GM12873 (cell line): ENCODE measurements around the gene NOC4L.

Experiments
- TF ChIP-seq, protein P1 (sequence below): IDR thresholded peaks from 2 replicates; pipeline ENCODE4 v1.5.1; 2012; ENCODE audit warnings: low read depth, mild to moderate bottlenecking, moderate library complexity, low read length, control low read depth; ENCODE audit not compliant: insufficient read depth; ENCODE audit errors: missing control alignments

The NOC4L gene

DNA sequence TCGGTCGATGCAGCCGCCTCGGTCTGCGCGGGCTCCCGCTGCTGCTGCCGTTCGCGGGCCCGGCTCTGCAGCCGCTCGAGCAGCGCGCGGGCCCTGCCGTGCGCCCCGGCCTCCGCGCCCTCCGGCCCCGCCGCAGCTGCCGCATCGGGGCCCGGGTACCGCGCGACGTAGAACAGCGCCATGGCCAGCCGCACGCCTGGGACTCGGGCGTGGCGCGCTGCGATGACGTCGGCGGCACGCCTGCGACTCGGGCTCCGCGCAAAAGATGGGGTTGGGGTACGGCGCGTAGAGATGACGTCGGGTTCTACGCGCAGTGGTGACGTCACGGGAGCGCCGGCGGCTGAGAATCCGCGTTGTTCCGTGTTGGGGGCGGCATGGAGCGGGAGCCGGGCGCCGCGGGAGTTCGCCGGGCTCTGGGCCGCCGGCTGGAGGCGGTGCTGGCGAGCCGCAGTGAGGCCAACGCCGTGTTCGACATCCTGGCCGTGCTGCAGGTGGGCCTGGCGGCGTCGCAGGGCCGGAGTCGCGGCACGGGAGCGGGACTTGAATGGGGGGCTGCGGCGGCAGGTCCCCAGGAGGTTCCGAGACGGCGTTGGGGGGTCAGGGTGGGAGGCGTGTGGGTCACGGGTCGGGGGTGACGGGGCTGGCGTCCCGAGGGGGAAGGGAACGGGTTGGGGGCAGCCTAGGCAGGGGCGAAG is at the start of gene NOC4L, which contains the start of gene DDX51:
Gene NOC4L (plus strand): TSS at position 343 of the 695 bp plus-strand sequence. CDS start 32 bp downstream, at position 375.
Gene DDX51 (minus strand): TSS at position 205 of the 695 bp plus-strand sequence. CDS start 23 bp downstream, at position 182.
- TF ChIP-seq, protein P1, sequence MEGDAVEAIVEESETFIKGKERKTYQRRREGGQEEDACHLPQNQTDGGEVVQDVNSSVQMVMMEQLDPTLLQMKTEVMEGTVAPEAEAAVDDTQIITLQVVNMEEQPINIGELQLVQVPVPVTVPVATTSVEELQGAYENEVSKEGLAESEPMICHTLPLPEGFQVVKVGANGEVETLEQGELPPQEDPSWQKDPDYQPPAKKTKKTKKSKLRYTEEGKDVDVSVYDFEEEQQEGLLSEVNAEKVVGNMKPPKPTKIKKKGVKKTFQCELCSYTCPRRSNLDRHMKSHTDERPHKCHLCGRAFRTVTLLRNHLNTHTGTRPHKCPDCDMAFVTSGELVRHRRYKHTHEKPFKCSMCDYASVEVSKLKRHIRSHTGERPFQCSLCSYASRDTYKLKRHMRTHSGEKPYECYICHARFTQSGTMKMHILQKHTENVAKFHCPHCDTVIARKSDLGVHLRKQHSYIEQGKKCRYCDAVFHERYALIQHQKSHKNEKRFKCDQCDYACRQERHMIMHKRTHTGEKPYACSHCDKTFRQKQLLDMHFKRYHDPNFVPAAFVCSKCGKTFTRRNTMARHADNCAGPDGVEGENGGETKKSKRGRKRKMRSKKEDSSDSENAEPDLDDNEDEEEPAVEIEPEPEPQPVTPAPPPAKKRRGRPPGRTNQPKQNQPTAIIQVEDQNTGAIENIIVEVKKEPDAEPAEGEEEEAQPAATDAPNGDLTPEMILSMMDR, result peak; percentile 2

DNA sequence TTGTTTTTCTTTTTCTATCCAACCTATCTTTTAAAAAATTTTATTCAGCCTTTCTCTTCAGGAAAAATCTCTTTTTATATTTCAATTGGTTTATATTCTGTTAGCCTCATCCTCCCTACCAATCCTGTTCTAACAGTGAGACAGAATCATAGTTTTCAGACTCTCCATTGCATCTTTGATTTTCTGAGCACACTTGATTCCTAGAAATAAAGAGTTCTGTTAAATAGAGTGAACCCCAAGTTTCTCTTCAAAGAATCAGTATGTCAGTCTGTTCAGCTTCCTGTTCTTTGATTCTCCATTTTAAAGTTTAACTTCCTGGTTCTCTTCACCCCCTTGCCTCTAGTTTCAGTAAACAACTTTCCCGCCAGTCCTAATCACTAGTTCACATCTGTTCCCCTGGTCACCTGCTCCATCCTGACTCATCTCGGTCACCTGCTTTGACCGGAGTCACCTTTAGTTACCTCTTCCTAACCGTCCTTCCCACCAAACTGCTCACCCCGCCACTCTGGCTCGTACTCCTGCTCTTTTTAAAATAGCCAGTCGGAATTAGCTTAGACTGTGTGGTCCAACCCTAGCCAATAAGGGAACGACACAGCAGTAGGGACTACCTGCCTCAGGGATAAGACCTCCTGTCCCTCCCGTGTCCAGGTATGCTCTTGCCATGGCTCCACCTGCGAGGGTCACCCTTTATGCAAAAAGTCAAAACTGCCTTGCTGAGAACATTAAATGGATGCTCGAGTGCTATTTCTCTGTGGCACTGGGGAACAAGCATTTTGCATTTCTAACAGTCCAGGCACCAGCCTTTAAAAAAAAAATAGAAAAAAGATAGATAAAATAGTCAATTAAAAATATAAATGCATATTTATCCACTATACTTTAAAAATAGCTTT is 48.5 kb upstream of the NOC4L start:
- TF ChIP-seq, protein P1, result no peak

DNA sequence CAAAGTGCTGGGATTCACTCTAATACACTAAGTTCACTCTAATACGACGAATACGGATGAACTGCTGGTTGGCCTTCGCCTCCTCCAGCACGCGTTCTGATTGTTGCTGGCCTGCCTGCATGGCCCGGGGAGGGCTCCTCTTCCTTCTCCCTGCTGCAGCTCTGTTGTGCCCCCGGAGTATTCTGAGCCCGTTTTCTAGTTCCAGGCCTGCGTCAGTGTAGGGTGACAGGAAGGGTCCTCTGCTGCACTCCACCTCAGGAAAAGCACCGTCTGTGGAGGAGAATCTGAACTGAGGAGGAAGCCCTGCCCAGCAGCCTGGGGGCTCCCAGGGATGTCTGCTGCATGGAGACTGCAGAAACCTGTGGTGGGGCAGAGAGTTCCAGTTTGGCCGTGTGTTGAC is 44.5 kb upstream of the NOC4L start:
- TF ChIP-seq, protein P1, result no peak

DNA sequence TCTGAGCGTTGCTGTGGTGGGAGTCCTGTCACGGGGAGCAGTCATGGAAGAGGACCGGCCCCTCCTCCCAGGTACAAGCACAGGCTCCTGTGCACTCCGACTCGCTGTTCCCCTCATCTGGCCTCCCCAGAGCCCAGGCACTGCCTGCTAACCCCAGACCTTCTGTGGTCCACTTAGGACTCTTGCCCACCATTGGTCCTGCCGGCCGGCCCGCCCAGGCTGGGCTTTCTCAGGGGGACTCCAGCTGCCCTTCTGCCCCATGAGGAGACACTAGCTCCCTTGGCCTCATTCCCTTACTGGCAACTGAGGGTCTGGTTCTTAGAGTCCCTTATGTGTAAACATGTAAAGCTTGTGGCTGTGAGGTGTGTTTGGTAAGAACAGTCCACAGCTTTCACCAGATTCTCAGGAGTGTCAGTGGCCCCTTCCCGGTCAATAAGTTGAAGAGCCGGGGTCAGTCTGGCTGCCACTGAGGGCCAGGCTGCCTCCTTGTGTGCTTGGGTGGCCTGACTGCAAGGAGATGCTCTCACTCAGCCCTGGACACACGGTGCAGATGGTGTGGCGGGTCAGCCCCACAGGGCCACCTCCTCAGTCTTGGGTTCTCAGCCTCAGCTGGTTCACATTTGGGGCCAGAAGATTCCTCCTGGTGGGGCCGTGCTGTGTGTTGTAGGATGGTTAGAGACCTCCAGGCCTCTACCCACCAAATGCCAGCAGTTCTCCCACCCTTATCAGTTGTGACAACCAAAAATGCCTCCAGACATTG is 43.8 kb upstream of the NOC4L start:
- TF ChIP-seq, protein P1, result no peak

DNA sequence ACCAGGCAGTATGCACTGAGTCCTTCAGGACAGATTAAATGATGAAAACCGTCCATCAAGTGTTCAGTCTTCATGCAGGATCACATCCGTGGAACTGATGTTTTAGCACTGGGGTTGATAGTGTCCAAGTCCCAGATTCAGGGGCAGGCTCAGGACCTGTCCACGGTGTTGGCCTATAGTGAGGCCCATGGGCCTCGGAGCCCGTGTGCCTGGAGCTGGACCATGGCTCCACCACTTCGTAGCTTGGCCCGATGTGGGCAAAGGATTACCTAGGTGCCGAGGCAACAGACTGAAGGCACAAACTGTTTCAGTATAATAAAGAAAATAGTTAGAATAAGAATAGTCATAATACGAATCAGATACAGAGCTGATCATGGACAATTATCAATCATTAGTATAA is 42.0 kb upstream of the NOC4L start:
- TF ChIP-seq, protein P1, result no peak

DNA sequence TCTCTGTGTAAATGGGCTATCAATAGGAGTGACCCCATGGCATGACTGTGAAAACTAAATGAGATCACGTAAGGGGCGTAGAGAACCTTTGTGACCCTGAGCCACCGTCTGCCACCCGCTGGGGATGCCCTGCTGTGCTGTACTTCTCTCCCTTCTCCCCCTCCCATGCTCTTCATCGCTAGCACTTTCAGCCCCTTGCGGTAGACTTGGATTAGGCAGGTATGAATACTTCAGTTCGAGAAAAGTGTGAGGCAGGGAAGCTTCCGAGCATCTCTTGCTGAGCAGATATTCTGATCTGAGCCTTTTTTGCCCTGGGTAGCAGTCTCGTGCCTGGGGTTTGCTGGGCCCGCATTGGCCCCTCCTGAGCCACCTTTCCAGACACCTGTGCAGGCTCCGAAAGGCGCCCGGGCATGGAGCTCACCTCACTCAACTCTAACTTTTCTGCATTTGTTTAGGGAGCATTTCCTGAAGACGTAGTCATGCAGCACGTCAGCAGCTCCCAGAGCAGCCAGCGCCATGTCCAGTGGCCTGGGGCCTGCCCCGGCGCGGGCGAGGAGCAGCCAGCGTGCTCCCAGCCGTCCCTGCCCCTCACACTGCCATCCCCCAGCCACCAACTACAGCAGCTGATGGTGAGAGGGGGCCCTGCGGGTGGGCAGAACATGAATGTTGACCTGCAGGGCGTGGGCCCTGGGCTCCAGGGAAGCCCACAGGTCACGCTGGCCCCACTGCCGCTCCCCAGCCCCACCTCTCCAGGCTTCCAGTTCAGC is 40.5 kb upstream of the NOC4L start:
- TF ChIP-seq, protein P1, result no peak
